Measurements from ENCODE around the gene OSBPL8. TPM values are rescaled to one million over a fixed set of nuclear protein-coding genes. Genes with fewer than 3 reads are reported as not detected.

OSBPL8 gene
- total RNA-seq, 1 donor from 2014 or later = 119 TPM

GRCh38 chr12:76591476-76591875, 31.9 kb upstream of the OSBPL8 start:
- Mint-ChIP-seq H3K27ac (ENCODE audit: unreplicated experiment) (peak overlapping the region; percentile 38), H3K9me3 (ENCODE audit: unreplicated experiment) (peaks cover 7% of the 10 kb centered on the region), H3K4me1 (ENCODE audit: low read depth, unreplicated experiment) (peaks cover 2% of the 10 kb centered on the region), H3K4me3 (ENCODE audit: unreplicated experiment) (no peak overlapping the region), H3K27me3 (ENCODE audit: low read depth, unreplicated experiment) (no peaks in the 10 kb centered on the region), H3K36me3 (ENCODE audit: low read depth, unreplicated experiment) (no peaks in the 10 kb centered on the region)
- TF ChIP-seq, protein P1, sequence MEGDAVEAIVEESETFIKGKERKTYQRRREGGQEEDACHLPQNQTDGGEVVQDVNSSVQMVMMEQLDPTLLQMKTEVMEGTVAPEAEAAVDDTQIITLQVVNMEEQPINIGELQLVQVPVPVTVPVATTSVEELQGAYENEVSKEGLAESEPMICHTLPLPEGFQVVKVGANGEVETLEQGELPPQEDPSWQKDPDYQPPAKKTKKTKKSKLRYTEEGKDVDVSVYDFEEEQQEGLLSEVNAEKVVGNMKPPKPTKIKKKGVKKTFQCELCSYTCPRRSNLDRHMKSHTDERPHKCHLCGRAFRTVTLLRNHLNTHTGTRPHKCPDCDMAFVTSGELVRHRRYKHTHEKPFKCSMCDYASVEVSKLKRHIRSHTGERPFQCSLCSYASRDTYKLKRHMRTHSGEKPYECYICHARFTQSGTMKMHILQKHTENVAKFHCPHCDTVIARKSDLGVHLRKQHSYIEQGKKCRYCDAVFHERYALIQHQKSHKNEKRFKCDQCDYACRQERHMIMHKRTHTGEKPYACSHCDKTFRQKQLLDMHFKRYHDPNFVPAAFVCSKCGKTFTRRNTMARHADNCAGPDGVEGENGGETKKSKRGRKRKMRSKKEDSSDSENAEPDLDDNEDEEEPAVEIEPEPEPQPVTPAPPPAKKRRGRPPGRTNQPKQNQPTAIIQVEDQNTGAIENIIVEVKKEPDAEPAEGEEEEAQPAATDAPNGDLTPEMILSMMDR (IDR thresholded peaks at IDR 0.05; ENCODE audit: insufficient read depth, low read depth, low read length) = no peak
- TF ChIP-seq EZH2 (IDR thresholded peaks at IDR 0.05; ENCODE audit: insufficient read depth, low read length) = no peak
- no peaks in the 10 kb centered on the region for H3K79me2 ChIP-seq (ENCODE audit: insufficient read depth, low read length)
- H3K4me2 ChIP-seq (ENCODE audit: low read length) = no peak overlapping the region
- no peak overlapping the region for H3K27ac ChIP-seq (ENCODE audit: low read depth, low read length)
- H3K4me3 ChIP-seq (ENCODE audit: insufficient read depth, low read depth, low read length) = no peak overlapping the region
- H3K36me3 ChIP-seq (ENCODE audit: insufficient read depth, low read length) = no peaks in the 10 kb centered on the region
- H3K4me1 ChIP-seq (ENCODE audit: insufficient read depth, low read length) = no peaks in the 10 kb centered on the region
- FAIRE-seq (peak; percentile 80), DNase-seq (ENCODE audit: low read depth) (peak; percentile 88)
- no peak overlapping the region for H3K9ac ChIP-seq (ENCODE audit: low read length)
- no peaks in the 10 kb centered on the region for H3K9me3 ChIP-seq (ENCODE audit: insufficient read depth, low read depth, low read length)
- no peaks in the 10 kb centered on the region for H3K27me3 ChIP-seq (ENCODE audit: insufficient read depth, low read length)
- no peak overlapping the region for H2AFZ ChIP-seq (ENCODE audit: low read depth, low read length)
- H4K20me1 ChIP-seq (ENCODE audit: insufficient read depth, low read length) = no peaks in the 10 kb centered on the region

GRCh38 chr12:76590131-76590530, 30.6 kb upstream of the OSBPL8 start:
- Histone ChIP-seq H3K4me1 (ENCODE audit: insufficient read depth, low read length) (no peaks in the 10 kb centered on the region), H3K9me3 (ENCODE audit: insufficient read depth, low read depth, low read length) (no peaks in the 10 kb centered on the region), H3K27ac (ENCODE audit: low read depth, low read length) (no peak overlapping the region), H3K4me3 (ENCODE audit: insufficient read depth, low read depth, low read length) (no peak overlapping the region), H3K79me2 (ENCODE audit: insufficient read depth, low read length) (no peaks in the 10 kb centered on the region), H3K4me2 (ENCODE audit: low read length) (no peak overlapping the region), H3K27me3 (ENCODE audit: insufficient read depth, low read length) (no peaks in the 10 kb centered on the region), H2AFZ (ENCODE audit: low read depth, low read length) (no peak overlapping the region), H3K36me3 (ENCODE audit: insufficient read depth, low read length) (no peaks in the 10 kb centered on the region), H3K9ac (ENCODE audit: low read length) (no peak overlapping the region), H4K20me1 (ENCODE audit: insufficient read depth, low read length) (no peaks in the 10 kb centered on the region)
- TF ChIP-seq, protein P1 (IDR thresholded peaks at IDR 0.05; ENCODE audit: insufficient read depth, low read depth, low read length) = no peak
- no peak for TF ChIP-seq EZH2 (IDR thresholded peaks at IDR 0.05; ENCODE audit: insufficient read depth, low read length)
- peaks cover 7% of the 10 kb centered on the region for H3K9me3 Mint-ChIP-seq (ENCODE audit: unreplicated experiment)
- FAIRE-seq = no peak
- no peaks in the 10 kb centered on the region for H3K36me3 Mint-ChIP-seq (ENCODE audit: low read depth, unreplicated experiment)
- H3K27me3 Mint-ChIP-seq (ENCODE audit: low read depth, unreplicated experiment) = no peaks in the 10 kb centered on the region
- no peak overlapping the region for H3K27ac Mint-ChIP-seq (ENCODE audit: unreplicated experiment)
- no peak overlapping the region for H3K4me3 Mint-ChIP-seq (ENCODE audit: unreplicated experiment)
- no peak for DNase-seq (ENCODE audit: low read depth)
- peaks cover 2% of the 10 kb centered on the region for H3K4me1 Mint-ChIP-seq (ENCODE audit: low read depth, unreplicated experiment)

DNA sequence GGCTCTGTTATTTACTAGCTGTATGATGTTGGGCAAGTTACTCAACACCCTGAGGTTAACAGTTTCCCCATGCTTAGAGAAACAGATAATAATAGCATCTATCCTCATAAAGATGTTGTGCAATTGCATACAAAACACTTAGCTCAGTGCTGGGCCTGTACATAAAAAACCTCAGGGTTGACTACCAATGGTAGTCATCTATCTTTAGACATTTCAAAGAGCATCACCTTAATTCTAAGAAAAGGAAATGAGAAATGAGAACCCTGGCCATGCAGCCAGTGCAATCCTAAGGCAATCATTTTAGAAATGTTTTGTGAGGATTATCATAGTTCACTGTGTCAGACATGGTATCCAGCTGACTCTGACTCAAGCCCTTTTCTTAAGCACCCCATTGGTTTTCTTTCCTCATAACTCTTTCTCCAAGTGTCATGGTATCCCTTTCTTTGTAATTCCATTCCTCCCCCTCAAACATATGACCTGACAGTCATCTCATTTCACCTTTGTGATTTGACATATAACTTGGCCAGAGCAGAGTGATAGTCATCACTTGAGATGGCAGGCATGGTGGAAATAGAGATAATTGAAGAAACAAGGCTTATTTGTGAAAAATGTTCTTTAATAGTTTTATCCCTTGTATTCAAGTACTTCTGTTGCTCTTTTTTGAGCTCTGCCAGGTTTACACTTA, 29.5 kb upstream of the OSBPL8 start:
- no peak overlapping the region for H3K27ac ChIP-seq (ENCODE audit: low read depth, low read length)
- TF ChIP-seq, protein P1 (IDR thresholded peaks at IDR 0.05; ENCODE audit: insufficient read depth, low read depth, low read length) = no peak
- TF ChIP-seq EZH2 (IDR thresholded peaks at IDR 0.05; ENCODE audit: insufficient read depth, low read length) = no peak
- no peaks in the 10 kb centered on the region for H3K79me2 ChIP-seq (ENCODE audit: insufficient read depth, low read length)
- H4K20me1 ChIP-seq (ENCODE audit: insufficient read depth, low read length) = no peaks in the 10 kb centered on the region
- H3K36me3 ChIP-seq (ENCODE audit: insufficient read depth, low read length) = no peaks in the 10 kb centered on the region
- no peak overlapping the region for H3K4me2 ChIP-seq (ENCODE audit: low read length)
- H3K27ac Mint-ChIP-seq (ENCODE audit: unreplicated experiment) = no peak overlapping the region
- H3K4me1 ChIP-seq (ENCODE audit: insufficient read depth, low read length) = no peaks in the 10 kb centered on the region
- H3K9me3 ChIP-seq (ENCODE audit: insufficient read depth, low read depth, low read length) = no peaks in the 10 kb centered on the region
- H3K4me3 ChIP-seq (ENCODE audit: insufficient read depth, low read depth, low read length) = no peak overlapping the region
- H3K4me3 Mint-ChIP-seq (ENCODE audit: unreplicated experiment) = no peak overlapping the region
- no peak overlapping the region for H2AFZ ChIP-seq (ENCODE audit: low read depth, low read length)
- H3K4me1 Mint-ChIP-seq (ENCODE audit: low read depth, unreplicated experiment) = peaks cover 2% of the 10 kb centered on the region
- peak; percentile 70 for FAIRE-seq
- peaks cover 7% of the 10 kb centered on the region for H3K9me3 Mint-ChIP-seq (ENCODE audit: unreplicated experiment)
- no peaks in the 10 kb centered on the region for H3K36me3 Mint-ChIP-seq (ENCODE audit: low read depth, unreplicated experiment)
- H3K27me3 Mint-ChIP-seq (ENCODE audit: low read depth, unreplicated experiment) = no peaks in the 10 kb centered on the region
- peak; percentile 79 for DNase-seq (ENCODE audit: low read depth)
- H3K27me3 ChIP-seq (ENCODE audit: insufficient read depth, low read length) = no peaks in the 10 kb centered on the region
- H3K9ac ChIP-seq (ENCODE audit: low read length) = no peak overlapping the region

Data from astrocyte (in vitro differentiated cells and primary cell).